NCI-H187 treated with DMSO at 0.1 percent for 48 hours (cell line): ENCODE measurements around the gene ATP2A2.

ENCODE experiments used
- DNase-seq: peaks from one replicate; lab custom pipeline; 2025; lab: John Stamatoyannopoulos, UW

ATP2A2 gene

DNA sequence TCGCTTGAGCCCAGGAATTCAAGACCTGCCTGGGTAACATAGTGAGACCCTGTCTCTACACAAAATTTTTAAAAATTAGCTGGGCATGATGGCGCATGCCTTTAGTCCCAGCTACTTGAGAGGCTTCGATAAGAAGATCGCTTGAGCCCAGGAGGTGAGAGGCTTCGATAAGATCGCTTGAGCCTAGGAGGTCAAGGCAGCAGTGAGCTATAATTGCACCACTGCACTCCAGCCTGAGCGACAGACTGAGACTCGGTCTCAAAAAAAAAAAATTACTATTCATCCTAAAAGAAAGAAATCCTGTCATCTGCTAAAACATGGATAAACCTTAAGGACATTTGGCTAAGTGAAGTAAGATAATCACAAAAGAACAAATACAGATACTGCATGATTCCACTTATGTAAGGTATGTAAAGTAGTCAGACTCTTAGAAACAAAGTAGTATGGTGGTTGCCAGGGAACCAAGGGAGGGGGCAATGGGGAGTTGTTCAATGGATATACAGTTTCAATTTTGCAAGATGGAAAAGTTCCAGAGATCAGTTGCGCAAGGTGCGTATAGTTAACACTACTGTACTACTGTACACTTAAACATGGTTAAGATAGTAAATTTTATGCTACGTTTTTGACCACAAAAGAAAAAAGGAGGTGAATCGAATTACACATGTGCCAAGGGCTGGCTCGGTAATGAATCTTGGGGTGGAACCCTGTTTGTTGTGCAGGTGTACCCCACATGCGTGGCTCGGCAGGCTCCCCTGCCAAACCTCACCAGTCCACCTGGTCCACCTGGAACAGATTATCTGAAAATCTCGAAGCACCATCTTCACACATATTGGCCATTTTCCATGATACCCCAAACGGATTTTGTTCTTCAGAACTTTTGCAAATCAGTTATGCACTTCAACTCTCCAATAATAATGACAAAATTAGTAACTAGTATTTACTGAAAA, 18.3 kb upstream of the ATP2A2 start:
- DNase-seq: no peak

DNA sequence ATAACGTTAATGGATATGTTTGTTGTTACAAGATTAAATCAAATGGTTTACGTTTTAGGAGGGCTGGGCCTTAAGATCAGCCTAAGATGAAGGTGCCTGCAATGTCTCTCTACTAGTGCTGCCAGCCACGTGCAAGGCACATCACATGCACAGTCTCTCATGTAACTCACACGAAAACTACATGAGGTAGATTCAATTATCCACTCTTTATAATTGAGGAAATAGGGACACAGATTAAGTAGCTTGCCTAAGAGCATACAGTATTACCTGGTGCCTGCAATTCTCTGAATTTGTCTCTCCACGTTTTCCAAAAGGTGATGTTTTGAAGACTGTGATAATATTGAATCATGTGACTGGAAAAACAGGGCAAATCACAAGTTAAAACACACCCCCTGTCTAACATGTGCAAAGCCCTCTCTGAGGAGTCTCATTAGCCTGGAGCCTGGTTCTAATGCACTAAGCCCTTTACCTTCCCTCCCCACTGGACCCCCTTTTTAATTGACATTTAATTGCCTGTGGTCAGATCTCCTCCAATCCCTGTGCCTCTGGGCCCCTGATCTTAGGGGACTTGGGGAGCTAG, 14.6 kb upstream of the ATP2A2 start:
- no peak for DNase-seq

DNA sequence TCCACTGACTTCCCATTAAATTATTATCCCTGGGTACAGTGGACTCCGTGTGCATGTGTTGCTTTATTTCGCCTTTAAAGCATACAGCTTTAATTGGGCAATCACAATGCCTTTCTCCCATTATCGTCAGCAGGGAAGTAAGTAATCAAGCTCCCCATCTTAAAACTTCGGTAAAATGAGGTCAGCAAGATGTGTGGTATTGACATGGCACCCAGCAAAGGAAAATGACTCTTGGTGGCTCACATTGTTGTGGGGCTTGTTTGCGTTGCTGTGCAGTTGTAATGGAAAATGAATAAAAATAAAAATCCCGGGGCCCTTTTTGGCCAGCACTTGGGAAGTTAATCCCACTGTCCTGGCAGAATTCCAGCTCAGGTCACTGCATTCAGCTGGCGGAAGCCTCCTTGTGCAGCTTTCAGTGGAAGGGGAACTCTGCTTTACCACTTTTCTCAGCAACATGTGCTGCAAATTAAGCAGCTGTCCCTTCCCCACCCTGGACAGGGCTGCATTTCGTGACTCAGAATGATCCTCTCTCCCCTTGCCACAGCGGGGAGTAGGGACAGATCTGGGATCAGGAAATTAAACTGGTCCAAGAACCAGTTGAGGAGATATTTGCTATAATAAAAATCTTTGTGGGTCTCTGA, 13.9 kb upstream of the ATP2A2 start:
- DNase-seq: no peak

DNA sequence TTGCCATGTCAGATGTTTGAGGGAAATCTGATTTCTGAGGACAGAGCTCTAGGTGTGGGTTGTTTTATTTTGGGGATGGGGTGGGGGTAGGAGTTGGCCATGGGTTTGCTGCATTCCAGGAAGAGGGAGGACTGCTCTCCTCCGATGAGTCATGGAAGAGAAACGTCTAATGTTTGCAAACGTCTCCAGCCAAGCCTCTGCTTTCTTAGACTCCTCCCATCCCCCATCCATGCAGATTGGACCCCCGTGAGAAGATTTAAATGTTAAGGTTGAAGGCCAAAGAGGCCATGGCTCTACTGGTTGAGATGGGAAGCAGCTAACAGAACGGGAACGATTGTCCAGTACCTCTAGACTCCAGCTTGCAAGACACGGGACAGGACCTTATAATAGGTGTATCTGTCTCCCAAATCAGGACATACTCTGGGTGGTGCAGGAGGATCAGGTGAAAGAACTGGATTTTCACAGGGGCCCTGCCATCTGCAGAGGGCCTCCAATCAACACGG, 11.4 kb upstream of the ATP2A2 start:
- no peak for DNase-seq

DNA sequence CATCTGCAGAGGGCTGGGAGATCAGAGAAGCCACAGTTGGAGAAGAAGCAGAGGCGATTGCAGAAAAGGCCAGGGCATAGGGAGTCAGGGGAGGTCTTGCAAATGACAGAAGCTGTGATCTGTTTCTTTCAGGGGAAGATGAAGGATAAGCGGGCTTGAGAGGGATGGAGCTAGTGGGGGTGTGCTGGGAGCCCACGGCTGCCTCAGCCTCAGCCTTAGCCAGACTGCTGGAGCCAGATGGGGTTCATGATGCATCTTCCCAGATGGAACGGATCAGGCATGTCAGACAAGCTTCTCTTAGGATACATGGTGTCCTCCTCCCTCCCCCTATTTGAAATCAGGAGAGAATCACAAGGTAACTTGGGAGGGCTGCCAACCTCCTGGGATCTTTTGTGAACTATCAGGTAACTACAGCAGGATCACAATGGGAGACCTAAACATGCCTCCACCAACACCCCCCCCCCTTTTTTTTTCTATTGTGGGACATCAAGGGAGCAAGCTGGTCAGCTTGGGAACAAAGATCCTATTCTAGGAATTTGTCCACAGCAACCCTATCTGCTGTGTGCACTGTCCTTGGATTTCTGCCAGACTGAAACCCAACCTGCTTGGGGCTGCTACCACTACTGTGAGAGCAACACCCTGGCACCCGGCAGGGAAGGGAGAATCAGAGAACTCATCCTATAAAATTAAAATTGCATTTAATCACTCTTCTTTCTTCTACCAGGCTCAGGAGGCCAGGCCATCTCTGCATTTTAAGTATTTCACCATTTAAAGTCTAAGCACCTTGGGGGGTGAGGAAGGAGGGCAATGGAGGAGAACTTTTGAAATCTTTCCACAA, 10.7 kb upstream of the ATP2A2 start:
- DNase-seq: no peak

DNA sequence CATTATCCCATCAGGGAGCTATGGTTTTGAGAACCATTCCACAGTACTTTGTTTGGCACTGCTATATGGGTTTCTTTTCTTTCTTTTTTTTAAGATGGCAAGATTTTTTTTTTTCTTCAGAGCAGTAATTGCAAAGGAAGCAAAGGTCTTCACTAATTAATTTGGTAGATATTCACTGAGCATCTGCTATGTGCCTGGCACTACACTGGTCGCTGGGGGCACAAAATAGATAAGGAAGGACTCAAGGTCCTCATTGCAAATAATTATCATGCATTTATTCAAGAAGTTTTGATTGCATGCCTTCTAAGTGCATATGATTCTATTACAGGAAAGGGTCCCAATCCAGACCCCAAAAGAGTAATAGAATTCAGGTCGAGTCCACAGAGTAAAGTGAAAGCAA, 10.0 kb upstream of the ATP2A2 start:
- no peak for DNase-seq

DNA sequence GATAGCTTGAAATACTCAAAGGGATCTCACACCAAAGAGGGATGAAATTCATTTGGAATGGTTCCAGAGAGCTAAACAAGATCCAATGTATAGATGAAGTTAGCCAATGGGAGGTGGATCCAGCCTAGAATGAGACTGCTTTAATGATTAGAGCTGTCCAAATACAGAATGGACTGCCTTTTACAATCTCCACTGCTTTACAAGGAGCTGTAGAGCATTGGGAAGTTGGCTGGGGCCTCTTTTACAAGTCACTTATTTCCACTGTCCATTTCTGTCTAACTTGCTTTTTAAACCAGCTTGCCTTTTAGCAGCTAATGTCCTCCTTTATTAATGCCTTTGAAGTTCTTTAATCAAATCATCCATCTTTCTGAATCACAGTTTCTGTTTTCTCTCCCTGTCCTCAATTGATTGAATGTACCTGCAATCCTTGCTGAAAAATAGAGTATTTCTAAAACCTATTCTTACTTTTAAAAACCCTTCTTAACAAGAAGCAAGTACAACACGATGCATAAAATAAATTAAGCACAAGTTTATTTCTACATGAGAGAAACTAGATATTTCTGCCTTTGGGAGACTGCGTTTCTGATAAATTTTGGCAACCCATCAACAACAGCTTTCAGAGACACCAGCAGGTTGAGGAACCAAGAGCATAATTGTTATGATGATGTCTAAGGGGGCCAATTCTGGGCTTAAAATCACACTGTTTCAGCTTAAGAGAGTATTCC, 3.4 kb upstream of the ATP2A2 start:
- DNase-seq: no peak

DNA sequence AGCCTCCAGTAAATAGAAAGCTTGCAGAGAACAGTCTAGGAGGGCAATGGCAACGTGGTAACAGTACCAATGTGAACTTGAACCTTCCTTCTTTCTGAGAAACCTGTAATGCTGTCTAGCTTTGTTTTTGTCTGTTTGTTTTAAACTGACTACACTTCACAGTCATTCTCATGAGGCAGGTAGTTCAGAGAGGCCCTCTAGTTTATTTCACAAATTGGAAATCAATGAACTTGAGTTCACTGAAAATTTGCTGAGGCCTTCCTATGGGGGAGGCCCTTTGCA, 2.9 kb upstream of the ATP2A2 start:
- no peak for DNase-seq

DNA sequence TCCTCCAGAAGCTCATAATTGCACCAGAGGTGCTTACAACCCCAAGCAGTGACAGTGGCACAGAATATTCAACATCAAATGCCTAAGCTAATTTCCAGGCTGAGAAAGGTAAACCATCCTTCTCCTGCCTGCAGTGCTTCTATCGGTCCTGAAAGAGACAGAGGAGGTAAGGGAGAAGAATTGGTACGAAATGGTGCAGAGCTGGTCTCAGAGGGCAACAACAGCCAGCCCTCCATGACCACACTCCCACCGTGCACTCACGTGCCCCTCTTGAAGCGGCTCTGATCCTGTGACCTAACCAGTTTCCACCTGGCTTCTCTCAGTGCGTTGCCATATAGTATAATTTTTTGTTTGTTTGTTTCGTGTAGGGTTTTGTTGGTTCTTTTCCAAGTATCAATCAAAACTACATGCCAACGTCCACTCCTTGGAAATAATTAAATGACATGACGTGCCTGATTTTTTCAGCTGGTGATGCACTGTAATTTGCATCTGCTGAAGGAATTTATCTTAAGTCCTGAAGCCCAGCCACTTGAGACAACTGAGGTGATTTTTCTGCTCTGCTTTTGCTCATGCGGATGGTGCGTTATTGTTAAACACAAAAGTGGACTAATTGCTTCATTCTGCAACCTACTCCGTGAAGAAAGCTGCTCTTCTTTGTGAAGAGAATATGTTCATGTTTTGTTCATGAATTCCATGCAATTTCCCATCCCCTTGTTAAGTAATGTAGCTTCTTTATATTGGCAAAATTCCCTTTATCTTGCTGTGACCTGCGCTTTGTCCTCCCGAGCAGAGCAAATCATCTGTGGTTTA, 1.3 kb upstream of the ATP2A2 start:
- no peak for DNase-seq

DNA sequence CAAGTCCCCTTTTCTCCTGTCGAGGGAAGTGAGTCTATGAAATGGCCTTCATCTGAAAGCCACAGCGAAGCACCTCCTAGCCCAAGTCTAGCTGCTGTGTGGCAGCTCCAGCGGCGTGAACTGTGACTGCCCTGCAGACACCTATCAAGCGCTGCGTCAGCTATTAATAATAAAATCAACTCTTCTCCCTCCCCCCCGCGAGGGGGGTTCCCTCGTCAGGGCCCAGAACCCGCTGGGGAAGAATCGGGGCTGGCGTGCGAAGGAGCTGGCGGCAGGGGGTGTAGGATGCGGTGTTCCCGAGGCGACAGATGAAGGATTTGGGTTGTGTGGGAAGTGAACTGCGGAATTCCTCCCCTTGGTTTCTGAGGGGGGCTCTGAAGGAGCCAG, 662 bp upstream of the ATP2A2 start:
- DNase-seq: no peak

DNA sequence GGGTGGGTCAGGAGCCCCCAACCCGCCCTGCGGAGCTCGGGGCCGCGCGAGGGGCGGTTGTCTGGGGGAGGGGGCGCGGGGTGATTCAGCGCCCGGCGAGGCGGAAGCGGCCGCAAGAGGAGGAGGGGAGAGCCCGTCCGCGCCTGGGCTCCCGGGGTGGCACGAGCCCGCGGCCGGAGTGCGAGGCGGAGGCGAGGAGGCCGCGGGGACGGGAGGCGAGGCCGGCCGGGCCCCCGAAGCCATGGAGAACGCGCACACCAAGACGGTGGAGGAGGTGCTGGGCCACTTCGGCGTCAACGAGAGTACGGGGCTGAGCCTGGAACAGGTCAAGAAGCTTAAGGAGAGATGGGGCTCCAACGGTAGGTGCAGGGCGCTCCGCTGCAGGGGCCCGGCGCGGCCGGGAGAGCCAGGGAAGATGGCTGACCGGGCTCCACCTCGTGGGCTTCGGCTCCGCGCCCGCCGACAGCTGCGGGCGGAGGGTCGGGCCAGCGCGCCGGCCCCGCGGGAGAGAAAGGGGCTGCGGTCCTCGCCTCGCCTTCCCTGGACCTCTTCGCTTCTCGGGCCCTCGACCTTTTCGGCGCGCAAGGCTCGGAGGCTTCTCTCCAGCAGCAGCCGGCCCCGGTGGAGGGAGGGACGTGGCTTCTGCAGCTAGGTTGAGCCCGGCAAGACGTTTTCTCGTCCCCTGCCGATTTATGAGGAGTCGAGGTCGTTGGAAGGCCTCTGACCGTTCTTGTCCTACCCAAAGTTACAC, 677 bp downstream of the ATP2A2 start:
- no peak for DNase-seq

DNA sequence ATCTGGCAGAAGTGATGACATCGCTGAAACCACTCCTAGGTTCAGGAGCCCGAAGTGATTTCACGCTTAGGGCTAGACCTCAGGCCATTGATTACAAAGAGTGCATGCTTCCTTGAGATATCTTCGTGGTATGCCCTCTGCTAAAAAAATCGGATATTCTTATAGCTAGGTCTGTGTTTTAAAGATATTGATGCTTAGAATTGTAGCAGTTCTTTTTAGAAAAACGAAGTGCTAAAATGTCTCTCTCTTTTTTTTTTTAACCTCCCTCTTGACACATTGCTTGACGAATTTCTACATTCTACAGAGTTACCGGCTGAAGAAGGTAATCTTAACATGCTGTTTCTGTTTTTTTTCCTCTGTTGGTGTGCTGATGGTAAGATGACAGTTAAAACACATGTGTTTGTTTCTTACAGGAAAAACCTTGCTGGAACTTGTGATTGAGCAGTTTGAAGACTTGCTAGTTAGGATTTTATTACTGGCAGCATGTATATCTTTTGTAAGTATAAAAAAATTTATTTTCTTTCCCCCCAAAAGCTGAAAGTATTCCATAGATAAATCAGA, 1.3 kb downstream of the ATP2A2 start:
- no peak for DNase-seq

DNA sequence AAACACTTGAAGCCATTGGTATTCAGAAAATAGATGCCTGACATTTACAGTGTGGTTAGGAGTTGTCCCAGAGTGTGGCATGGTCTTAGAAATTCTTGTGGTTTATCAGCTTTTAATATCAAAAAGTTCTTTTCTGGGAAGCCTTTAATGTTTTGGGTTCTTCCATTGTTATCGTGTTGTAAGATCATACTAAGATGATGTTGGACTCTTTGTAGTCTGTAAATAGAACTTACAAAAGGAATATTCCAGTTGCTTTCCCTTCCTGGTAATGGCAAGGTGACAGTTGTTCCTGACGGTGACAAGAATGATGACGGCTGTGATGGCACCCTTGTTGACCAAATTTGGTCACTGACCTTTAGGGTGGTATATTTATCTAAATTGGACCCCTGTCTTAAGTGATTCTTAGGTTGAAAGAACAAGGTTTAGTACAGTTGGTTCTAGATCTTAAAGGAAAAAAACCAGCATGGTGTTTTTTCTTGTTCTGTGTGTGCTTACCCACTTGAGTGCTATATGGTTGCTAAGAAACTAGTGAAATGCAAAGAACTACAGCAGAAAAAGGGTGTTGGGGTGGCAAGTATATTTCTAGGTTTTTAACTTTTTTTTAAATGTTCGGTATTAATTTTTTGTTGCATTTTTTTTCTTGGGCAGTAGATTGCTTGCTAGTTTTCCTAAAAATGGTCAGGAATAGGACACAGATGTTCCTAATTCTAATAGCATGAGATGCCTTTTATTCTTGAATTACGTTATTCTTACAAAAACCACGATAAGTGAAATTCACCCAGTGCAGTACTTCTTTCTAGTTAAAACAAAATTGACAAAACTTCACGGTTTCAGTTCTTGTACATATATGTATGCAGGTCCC, 2.1 kb downstream of the ATP2A2 start:
- DNase-seq: no peak

DNA sequence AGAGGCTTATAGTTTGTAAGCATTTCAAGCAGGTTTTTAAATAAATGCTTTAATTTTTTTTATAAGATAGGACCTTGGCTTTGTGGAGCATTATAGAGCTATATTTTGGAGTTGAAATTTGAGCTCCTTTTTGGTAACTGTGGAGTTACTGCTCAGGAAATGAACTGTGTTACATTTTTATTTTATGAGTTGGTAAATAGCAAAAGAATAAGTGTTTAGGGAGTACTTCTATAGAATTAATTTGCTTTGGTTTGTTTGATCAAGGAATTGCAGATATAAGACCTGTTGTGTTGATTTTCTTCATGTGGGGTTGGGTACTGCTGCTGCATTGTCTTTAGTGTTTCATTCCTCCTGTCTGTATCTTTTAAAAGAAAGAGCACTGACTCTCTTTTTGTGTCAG, 3.5 kb downstream of the ATP2A2 start:
- DNase-seq: no peak

DNA sequence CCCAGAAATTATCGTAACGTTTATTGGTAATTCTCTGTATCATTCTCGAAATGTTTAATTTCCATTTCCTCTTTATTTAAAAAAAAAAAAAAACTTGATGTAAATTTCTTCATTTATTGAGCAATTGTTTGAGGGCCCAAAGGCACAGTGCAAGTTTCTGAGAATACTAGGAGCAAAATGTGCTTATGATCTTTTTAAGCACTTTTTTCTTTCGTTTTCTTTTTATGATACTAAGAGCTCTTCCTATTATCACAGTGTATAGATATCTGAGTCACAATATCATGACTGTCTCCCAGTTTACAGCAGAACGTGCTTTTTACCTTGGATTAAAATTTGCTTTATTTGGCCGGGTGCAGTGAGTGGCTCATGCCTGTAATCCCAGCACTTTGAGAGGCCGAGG, 5.6 kb downstream of the ATP2A2 start:
- no peak for DNase-seq

DNA sequence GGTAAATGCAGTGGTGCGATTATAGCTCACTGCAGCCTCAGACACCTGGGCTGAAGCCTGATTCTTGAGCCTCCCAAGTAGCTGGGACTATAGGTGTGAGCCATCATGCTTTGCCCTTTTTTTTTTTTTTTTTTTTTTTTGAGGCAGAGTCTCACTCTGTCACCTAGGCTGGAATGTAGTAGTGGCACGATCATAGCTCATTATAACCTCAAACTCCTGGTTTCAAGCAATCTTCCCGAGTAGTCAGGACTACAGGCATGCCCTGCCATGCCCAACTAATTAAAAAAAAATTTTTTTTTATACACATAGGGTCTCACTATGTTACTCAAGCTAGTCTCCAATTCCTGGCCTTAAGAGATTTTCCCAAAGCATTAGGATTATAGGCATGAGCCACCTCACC, 6.9 kb downstream of the ATP2A2 start:
- DNase-seq: no peak

DNA sequence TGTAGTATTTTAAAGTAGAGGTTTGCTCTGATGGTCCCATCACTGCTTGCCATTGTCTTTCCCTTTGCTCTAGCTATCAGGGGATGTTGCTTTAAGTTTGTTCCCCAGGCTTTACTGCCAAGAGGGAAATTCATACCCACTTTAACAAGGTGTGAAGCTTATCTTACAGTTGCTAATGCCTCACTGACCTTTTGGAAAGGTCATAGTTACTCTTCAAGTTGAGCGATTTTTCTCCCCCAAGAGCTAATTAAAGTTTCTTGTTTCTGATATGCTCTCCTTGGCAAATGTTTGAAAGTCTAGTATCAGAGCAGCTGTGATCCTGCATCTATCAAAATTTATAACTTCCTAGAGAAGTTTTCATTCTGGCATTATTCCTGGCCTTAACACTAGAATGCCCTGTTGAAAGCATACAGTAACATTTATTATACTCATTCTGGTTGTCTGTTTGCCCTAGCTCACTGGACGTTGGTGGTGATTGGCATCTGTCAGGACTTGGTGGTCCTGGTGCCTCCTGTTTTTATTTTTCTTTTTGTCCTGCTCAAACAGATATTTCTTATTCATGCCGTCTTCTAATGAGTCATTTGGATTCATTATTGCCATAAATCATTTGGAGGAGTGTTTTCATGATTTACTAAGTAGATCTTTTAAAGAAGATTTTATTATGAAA, 8.1 kb downstream of the ATP2A2 start:
- DNase-seq: no peak

DNA sequence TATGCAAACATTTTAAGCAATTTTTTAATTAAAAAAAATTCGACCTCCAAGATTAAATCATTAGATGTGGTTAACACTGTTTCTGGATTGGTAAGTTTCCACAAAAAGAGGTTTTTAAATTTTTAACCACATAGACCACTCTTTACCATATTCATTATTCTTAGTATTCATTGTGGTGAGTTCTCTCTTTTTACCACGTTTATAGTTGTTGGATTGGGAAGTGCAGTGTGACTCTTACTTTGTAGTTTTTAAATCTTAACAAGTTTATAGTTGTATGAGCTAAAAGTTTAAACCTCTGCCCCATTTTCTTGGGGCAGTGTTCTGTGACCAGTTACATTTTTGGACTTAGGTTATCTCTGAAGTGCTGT, 8.6 kb downstream of the ATP2A2 start:
- no peak for DNase-seq
